ENCODE measurements around the gene ORC6.
"Not testable (repeated sequence)": the region's sequence is repeated elsewhere in the genome, so short reads cannot be mapped to it uniquely, and the experiment has no call there.

ORC6 gene

GRCh38 chr16:46689365-46690280 lies at the start of gene ORC6:
TSS of gene ORC6 (plus strand) at chr16:46689659. CDS start at chr16:46689706, 47 bp downstream.
- DNase-seq (ENCODE audit: low spot score), result peak; percentile 98

- no peak for DNase-seq (ENCODE audit: low spot score)
Observed at GRCh38 chr16:46648656-46649055, 40.8 kb upstream of the ORC6 start.

- DNase-seq (ENCODE audit: low spot score), result no peak
Observed at GRCh38 chr16:46649588-46650253, 39.7 kb upstream of the ORC6 start.

GRCh38 chr16:46650254-46650623 lies 39.2 kb upstream of the ORC6 start:
- no peak for DNase-seq (ENCODE audit: low spot score)

- no peak for DNase-seq (ENCODE audit: low spot score)
Observed at GRCh38 chr16:46651305-46651704, 38.2 kb upstream of the ORC6 start.

- peak; percentile 38 for DNase-seq (ENCODE audit: low spot score)
Observed at GRCh38 chr16:46658925-46659324, 30.5 kb upstream of the ORC6 start.

GRCh38 chr16:46662123-46662522 lies 27.3 kb upstream of the ORC6 start:
- no peak for DNase-seq (ENCODE audit: low spot score)

GRCh38 chr16:46673320-46674013 lies 16.0 kb upstream of the ORC6 start:
- DNase-seq (ENCODE audit: low spot score), result peak; percentile 65

GRCh38 chr16:46677943-46678342 lies 11.5 kb upstream of the ORC6 start:
- not testable (repeated sequence) for DNase-seq (ENCODE audit: low spot score)

- not testable (repeated sequence) for DNase-seq (ENCODE audit: low spot score)
Observed at GRCh38 chr16:46681867-46682266, 7.6 kb upstream of the ORC6 start.

- DNase-seq (ENCODE audit: low spot score), result no peak
Observed at GRCh38 chr16:46686815-46687473, 2.5 kb upstream of the ORC6 start.

- no peak for DNase-seq (ENCODE audit: low spot score)
Observed at GRCh38 chr16:46687486-46687885, 2.0 kb upstream of the ORC6 start.

GRCh38 chr16:46688101-46688653 lies 1.3 kb upstream of the ORC6 start:
- DNase-seq (ENCODE audit: low spot score), result no peak

GRCh38 chr16:46688654-46689364 lies 650 bp upstream of the ORC6 start, which contains the start of gene VPS35:
TSS of gene VPS35 (minus strand) at chr16:46689178. CDS start at chr16:46689133, 45 bp downstream.
- peak; percentile 100 for DNase-seq (ENCODE audit: low spot score)

GRCh38 chr16:46690281-46691178 lies 1.1 kb downstream of the ORC6 start:
- no peak for DNase-seq (ENCODE audit: low spot score)

GRCh38 chr16:46691726-46692125 lies 2.3 kb downstream of the ORC6 start:
- DNase-seq (ENCODE audit: low spot score), result no peak

- DNase-seq (ENCODE audit: low spot score), result no peak
Observed at GRCh38 chr16:46693598-46693997, 4.1 kb downstream of the ORC6 start.

- no peak for DNase-seq (ENCODE audit: low spot score)
Observed at GRCh38 chr16:46695937-46696336, 6.5 kb downstream of the ORC6 start.

- no peak for DNase-seq (ENCODE audit: low spot score)
Observed at GRCh38 chr16:46696957-46697356, 7.5 kb downstream of the ORC6 start.

GRCh38 chr16:46700048-46700447 lies 10.6 kb downstream of the ORC6 start:
- no peak for DNase-seq (ENCODE audit: low spot score)

All from activated CD4-positive, alpha-beta T cell treated with anti-CD3 and anti-CD28 coated beads, Interleukin-2, Interleukin-4, amounts not matched to agents 100 ng/mL and 50 ng/mL, durations not matched to agents 16 hours and 8 hours (primary cell).